ENCODE measurements around the gene CBARP.

Gene CBARP, protein sequence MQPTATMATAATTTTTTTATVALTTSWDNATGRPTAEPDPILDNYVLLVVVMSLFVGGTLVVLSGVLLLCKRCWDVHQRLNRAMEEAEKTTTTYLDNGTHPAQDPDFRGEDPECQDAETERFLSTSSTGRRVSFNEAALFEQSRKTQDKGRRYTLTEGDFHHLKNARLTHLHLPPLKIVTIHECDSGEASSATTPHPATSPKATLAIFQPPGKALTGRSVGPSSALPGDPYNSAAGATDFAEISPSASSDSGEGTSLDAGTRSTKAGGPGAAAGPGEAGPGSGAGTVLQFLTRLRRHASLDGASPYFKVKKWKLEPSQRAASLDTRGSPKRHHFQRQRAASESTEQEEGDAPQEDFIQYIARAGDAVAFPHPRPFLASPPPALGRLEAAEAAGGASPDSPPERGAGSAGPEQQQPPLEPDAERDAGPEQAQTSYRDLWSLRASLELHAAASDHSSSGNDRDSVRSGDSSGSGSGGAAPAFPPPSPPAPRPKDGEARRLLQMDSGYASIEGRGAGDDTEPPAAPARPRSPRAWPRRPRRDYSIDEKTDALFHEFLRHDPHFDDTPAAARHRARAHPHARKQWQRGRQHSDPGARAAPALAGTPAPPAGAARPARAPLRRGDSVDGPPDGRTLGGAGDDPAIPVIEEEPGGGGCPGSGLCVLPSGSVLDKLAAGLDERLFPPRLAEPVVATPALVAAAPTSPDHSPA

DNA sequence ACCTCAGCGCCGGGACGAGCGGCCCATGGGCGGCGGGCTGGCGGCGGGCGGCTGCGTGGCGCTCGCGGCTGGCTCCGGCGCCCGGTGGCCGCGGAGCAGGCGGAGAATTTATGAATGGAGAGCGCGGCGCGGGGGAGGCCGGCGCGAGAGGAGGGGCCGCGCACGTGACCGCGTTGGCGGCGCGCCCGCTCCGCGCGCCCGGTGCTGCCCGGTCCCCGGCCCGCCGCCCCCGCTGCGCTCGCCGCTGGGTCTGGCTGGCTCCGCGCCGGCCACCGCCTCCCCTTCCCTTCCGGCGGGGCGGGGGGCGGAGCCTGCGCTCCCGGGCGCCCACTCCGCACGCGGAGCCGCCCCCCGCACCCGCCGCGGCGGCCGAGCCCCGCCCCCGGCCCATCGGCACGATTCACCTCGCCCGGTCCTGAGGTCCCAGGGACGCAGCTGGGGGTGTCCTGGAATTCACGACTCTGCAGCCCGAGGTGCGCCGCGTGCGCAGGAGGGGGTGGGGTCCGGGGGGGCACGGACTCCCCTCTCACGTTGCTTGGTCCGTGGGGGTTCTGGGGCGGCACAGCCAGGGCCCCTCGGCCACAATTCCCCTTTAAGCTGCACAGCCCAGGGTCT, at the start of gene CBARP:
CBARP (minus strand) TSS at position 252 of the 615 bp plus-strand sequence. CDS start 1,905 bp downstream, outside the sequence.
- DNase-seq, result no peak

DNA sequence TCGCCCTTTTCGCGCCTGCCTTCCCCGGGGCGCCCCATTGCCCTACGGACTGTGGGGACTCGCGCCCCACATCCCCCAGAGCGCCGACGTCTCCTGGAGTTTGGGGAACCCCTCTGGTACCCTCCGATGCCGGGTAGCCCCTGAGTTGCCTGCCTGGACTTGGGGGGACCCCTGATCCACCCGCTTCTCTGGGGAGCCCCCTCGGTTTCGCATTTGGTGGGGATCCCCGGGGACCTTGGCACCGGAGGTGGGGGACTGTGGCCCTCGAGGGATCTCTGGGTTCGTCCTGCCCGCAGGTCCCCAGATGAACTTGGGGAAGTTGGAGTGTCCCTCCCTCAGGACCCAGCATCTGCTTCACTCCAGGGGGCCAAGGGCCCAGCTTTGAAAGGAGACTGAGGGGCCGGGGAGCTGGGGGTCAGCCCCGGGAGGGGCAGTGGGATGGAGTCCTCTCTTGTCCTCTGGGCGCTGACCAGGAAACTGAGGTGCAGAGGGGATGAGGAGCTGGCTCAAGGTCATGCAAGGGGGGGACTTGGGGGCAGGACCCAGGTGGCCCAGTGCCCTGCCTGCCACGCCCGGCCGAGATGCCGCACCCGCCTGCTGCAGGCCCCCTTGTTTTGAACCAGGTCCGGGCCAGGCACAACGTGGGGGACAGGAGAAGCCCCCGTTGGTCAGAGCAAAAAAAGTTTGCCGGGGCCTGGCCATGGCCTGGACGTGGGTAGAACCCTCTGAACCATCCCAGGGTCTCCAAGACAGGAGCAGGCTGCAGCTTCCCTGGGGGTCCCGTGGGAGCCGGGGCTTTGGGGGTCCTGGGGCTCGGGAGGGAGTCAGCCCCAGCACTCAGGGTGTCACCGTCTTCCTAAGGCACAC, 48.9 kb upstream of the CBARP start:
- DNase-seq, result no peak

DNA sequence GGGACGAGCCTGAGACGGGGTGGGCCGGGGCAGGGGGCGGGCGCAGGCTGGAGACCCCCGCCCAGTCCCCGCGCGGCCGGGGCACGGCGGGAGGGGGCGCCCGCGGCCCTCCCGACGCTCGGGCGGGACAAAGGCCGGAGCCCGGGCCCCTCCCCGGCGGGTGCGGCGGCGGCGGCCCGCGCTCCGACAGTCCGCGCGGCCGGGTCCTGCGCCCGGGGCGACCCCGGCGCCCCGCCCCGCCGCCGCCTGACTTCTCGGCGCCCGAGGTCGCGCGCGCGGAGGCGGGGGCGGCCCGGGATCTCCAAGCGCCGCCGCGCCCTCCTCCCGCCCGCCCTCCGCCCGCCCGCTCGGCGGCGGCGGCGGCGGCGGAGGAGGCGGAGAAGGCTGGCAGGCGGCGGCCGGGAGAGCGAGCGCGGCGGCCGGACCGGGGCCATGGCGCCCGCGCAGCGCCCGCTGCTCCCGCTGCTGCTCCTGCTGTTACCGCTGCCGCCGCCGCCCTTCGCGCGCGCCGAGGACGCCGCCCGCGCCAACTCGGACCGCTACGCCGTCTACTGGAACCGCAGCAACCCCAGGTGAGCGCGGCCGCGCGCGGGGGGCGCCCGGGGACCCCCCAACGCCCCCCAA, 48.0 kb upstream of the CBARP start, which contains the start of gene EFNA2:
EFNA2 (plus strand) TSS at position 137 of the 624 bp plus-strand sequence; CDS start at position 433, 296 bp downstream.
- DNase-seq, result no peak

DNA sequence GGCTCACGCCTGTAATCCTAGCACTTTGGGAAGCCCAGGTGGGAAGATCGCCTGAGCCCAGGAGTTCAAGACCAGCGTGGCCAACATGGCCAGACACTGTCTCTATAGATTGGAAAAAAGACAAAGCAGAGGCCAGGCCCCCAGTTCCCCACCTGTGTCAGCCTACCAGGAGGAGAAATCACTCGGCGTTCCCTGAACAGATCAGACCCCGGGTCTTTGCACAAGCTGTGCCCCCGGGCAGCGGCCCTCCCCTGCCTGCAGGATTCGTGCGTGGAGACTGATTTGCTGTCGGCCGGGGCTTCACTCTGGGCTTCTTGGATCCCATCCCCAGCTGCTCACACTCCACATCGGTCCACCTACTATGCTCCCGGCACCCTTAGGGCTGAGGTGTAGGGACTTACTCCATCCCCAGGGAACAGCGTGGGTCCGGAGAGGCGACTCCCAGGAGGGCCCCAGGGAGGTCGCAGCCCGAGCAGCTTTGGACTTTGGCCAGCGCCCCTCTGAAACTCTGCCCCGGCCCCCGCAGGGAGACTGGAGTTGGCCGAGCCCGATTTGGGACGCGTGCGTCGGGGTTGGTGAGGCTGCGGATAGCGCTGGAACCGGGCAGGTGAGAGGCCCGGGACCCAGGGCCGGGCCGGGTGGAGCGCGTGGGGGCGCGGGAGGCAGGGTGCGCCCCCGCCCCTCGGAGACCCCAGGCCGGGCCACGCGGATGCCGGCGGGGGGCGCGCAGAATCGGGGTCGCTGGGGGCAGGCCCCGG, 47.4 kb upstream of the CBARP start:
- no peak for DNase-seq

DNA sequence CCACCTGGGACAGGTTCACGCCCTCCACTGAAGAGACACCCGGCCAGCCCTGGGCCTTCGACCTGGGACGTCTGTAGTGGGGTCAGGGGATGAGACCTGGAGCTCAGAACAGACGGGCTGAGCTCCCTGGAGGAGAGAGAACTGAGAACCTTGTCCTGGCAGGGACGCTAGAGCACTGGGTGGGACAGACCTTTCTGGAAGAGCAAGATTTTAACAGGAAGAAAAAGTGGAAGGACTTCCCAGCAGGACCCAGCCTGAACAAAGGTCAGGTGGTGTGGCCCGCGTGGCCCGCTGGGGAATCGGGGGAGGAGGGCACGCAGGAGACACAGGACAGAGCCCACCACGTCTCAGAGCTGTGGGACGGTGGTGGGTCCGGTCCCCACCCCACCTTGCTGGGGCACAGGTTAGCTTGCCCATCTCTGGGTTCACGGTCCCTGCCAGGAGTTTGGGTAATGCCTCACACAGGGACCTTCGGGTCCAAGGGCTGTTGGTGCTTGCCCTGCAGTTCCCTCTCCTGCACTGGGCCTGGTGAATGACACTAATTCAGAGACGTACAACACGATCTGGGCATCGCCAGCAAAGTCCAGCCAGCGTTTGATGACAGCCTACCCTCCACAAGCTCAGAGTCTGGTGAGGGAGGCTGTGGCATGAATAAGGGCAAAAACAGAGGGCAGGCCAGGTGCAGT, 46.6 kb upstream of the CBARP start:
- no peak for DNase-seq

DNA sequence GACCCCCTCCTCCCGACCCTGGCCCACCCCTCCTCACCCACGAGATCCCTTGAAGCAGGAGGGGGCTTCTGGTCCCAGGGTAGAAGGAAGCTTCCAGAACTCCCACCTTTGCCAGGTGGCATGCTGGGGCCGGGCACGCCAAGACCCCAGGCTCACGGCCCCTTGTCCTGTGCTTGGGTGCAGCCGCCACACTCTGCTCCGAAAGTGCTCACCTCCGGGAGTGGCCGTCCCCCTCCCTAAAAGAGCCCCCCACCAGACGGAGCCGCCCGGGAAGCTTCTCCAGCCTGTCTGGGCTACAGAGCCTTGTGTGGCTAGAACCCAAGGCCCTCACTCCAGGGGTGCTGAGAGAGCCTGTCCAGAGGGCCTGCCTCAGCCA, 46.1 kb upstream of the CBARP start:
- no peak for DNase-seq

DNA sequence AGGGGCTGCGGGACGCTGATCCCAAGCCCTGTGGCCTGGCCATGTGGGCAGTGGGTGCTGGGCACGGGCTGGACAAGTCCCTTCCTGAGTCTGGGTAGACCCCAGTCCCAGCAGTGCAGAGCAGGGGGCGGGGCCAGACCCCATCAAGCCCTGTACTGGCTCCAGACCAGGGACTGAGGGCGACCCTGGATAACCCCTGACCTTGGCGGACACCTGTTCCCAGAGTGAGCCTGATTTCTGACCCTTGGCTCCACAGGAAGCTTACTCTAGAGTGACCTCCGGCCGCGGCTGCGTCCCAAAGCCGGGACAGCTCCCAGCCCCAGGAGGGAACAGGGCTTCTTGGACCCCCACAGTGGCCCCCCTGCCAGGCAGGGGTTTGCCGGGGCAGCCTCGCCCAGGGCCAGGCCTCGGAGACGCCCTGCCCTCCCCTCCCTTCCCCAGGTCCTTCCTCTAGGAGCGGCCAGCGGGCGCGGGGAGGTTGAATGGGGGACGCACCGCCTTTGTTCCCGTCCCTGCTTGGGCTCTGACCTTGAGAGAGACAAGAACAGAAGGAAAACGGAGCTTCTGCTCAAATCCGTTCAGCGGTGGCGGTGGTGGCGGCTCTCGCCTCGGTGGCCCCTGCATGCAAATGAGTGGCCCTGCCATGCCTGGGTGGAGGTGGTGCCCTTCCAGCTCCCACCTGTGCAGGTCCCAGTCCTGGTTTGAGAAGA, 45.6 kb upstream of the CBARP start:
- DNase-seq, result no peak

DNA sequence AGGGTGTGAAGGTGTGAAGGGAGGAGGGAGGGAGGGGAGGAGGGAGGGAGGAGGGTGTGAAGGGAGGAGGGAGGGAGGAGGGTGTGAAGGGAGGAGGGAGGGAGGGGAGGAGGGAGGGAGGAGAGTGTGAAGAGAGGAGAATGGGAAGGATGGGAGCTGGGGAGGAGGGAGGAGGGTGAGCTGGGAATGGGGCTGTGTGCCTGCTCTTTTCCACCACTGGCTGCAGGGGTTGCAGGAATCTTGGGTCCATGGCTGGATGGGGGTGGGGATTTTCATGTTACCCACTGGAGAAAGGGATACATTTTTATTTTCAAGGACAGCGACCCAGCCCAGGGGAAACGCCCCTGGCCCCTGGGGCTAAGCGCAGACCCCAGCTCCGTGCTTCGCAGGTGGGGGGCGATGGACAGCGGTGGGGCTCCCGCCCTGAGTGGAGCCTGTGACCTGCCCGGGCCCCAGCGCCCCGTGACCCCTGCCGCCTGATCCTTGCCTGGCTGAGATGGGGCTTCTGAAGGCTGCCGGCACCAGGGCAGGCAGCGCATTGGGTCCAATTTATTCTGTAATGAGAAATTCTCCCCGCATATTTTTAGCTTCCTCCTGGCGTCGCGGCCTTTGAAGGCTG, 44.9 kb upstream of the CBARP start:
- DNase-seq, result no peak

DNA sequence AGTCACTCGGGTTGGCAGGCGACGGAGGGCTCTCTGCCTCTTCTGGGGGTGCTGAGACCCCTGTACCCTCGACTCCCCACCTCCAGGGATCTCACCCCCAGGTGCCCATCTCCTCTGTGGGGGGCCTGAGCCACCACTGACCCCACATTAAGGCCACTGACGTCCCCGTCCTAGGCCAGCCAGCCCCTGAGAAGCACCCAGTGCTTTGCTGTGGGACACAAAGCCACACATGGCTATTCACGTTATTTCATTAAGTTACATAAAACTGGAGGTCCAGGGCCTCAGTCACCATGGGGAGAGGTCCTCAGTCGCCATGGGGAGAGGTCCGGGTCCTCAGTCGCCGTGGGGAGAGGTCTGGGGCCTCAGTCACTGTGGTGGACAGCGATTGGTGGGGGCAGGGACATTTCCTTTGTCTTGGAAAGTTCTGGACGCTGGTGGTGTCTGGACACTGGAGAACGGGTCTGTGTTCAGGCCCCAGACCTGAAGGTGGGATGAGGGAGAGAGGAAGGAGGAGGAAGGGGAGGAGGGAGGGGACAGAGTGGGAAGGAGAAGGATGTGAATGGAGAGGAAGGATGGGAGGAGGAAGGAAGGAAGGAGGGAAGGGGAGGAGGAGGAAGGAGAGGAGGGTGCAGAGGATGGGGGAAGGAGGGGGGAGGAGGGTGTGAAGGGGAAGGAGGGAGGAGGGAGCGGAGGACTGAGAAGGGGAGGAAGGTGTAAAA, 43.9 kb upstream of the CBARP start:
- DNase-seq, result no peak

DNA sequence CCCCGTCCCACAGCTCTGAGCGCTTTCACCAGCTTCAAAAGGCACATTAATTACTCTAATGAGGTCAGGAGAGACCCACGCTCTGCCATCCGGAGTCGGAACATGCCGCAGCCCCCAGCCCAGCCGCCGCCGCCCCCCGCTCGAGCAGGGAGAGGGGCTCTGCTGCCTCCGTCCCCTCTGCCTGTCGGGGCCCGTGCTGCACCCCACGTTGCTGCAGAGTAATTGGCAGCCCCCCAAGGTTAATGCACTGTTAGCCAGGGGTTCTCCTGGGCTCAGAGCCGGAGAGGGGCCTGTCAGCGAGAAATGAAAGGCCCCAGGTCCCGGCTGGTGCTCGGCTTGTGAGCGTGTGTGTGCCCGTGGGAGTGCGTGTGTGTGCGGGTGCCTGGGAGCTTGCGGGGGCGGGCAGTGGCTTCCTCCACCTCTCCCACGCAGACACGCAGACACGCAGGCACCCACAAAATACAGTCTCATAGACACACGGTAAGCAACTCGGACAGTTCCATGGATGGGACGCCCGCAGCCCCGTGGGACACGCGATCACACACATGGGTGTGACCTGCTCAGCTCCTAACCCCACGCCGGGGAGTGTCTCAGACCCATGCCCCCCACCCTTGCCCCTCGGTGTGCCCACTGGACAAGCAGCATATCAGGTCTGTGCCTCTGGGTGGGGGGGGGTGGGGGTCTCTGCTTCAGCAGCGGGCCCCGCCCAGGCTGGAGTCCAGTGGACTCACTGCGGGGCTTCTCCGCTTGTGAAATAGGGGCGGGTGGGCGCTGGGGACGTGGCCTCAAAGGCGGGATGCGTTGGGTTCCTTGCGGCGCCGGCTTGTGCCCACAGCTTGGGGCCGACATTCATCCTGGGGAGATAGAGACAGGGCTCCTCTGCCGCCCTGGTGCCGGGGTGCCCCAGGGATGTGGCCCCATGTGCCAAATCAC, 43.1 kb upstream of the CBARP start:
- no peak for DNase-seq

DNA sequence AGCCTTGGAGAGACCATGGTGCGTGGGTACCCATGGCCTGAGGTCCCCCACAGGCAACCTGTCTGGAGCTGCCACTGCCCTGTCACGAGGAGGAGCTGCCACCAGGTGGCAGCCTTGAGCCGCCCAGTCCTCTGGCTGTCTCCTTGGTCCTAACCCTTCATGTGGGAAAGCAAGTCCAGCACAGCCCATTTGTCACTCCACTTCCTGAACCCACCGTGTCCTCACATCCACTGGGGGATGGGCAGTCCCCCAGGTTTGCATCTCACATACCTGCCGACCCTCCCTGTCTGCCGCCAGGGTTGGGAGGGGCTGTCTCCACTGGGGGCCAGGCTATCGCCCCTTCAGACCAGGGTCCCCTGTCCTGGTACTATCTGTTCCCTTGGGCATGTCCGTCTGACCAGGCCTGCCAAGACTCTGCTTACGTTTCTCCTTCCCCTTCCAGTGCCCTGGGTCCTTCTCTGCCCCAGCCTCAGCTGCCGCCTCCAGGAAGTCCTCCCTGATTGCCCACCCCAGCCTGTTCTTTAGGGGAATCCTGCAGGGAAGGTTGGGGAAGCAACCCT, 42.1 kb upstream of the CBARP start:
- peak; percentile 70 for DNase-seq

DNA sequence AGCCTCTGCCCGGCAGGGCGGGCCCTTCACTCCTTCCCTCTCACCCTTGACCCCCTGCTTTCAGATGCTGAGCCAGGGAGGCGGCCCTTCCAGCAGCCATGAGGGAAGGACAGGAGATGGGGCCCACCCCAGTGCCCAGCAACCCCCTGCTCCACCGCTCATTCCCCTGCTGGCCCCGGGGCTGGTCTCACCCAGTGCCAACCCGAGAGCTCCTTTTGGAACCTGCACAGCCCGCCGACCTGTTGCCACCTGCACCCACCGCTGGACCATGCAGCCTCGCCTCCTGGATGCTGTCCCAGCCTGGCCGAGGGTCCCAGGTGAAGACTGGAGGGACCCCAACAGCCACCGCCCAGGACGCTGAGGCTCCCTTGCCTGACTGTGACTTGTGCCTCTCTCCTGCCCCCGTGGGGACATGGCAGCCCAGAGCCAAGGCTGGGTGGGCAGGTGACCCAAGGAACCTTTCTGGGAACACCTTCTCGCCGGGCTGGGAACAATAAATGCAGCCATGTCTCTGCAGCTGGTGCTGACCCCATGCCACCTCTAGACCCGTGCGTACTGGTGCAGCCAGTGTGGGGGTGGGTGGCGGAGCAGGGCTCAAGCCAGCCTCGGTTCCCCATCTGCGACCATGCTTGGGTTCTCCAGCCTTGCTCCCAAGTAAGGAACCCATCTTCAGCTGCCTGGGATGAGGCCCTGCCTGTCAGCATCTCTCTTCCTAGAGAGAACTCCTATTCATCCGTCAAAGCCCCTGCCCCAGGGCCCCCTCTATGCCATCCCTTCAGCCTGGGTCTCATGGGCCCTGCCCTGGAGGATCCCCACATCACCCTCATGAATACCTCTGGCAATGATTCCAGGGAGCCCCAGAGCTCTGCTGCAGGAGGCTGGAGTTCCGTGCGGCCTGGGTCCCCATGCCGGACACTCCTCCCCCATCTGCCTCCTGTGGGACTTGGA, 41.2 kb upstream of the CBARP start:
- DNase-seq, result no peak

DNA sequence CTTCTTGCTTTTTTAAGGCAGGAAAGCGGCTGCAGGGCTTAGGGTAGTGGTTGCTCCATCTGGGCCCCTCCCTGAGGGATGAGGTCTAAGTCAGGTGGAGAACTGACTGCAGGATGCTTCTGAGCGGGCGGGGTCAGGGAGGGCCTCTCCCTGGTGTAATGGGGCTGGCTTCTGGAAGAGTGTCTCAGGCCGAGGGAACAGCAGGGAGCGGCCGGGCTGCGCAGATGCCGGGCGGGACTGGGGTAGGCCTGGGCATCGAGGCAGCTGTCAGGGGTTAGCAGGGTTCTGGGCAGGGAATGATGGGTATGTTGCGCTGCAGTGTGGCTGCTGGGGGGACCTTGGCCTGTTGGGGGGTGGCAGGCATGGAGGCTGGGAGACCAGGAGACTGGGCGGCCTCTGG, 40.3 kb upstream of the CBARP start:
- no peak for DNase-seq

DNA sequence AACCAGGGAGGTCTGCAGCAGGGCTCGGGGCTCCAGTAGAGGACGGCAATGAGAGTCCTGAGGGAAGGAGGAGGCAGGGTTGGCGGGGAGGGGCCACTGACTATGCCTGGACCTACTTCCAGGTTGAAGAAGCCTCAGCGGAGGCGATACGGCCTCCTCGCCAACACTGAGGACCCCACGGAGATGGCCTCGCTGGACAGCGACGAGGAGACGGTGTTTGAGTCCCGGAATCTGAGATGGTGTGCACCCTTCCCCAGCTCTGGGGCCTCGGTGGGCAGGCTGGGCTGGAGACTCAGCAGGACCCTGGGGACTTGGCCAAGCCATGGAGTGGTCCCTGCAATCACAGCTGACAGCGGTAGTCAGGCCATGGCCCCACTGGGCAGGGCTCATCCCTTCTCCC, 39.3 kb upstream of the CBARP start:
- no peak for DNase-seq

DNA sequence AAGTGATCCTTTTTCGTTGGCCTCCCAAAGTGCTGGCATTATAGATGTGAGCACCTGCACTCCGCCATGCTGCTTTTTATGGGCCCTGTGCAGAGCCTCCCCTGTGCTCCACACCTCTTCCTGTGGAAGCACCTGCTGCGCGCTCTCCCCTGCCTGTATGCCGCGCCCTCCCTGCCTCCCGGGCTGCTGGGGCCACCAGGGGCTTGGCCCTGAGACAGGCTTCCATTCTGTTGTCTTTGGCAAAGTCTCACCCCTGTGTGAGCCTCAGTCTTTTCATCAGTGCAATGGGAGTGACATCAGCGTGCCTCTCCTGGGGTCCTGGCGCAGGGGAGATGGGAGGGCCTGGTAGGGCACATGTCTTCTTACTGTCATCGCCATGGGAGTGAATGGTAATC, 38.8 kb upstream of the CBARP start:
- DNase-seq, result no peak

DNA sequence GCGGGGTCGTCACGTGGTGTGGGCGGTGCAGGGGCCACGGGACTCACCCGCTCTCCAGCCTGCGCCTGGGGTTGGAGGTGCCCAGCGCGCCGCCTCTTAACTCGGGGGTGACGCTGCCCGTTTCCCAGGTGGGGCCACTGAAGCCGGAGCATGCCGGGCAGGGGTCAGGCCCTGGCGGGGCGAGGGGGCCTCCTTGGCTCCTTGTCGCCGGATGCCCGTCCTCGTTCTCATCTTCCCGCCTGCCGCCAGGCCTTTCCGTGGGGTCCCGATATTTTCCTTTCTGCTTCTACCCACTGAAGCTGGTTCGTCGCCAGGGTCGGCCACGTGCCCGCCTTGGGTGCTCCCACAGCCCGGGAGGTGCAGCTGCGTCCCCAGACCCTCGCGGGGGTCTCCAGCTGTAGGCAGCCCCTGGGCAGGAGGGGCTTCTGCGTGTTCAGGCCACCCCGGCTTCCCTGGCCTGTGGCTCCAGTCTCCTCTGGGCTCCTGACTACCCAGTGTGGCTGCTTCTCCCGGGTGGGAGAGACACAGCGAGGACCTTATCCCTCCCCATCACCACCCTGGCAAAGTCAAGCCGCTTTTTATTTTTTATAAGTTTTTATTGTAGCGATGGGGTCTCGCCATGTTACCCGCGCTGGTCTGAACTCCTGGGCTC, 38.3 kb upstream of the CBARP start:
- no peak for DNase-seq
